Ovary (tissue), 9 donors: ENCODE measurements around the gene PLCB3. TPM values are rescaled to one million over a fixed set of nuclear protein-coding genes. Genes with fewer than 3 reads are reported as not detected.

ENCODE experiments used
- DNase-seq, 5 donors: peaks; one replicate each; pipeline ENCODE4 v3.0.0-alpha.2; 2019 to 2020
- H3K27ac ChIP-seq, 2 donors: fragments of 200-600 bp; one replicate each; pipeline versions ENCODE4 v1.5.1 to v1.8.0; 2019 to 2022
- H3K27me3 ChIP-seq: fragments of 200-600 bp; one replicate; pipeline ENCODE4 v1.8.0; 2022
- H3K36me3 ChIP-seq: fragments of 200-600 bp; sonication (generic); one replicate; pipeline ENCODE4 v1.5.1; 2019
- H3K4me1 ChIP-seq: one replicate; pipeline ENCODE4 v1.8.1; 2013; ENCODE audit warnings: mild to moderate bottlenecking, moderate library complexity; ENCODE audit not compliant: insufficient read depth
- H3K4me3 ChIP-seq: fragments of 200-600 bp; sonication (generic); one replicate; pipeline ENCODE4 v1.5.1; 2017
- H3K9me3 ChIP-seq, 2 donors: fragments of 200-600 bp in 1 of 2; sonication (generic) in 1 of 2; one replicate each; pipeline versions ENCODE4 v1.5.1 to v1.8.1; 2013 to 2019; ENCODE audit warnings: mild to moderate bottlenecking in 1 of 2, moderate library complexity in 1 of 2
- EP300 ChIP-seq: sonication (generic); formaldehyde crosslinking; IDR thresholded peaks from one replicate; pipeline ENCODE4 v1.6.1; 2017; ENCODE audit warnings: antibody characterized with exemption
- POLR2A ChIP-seq: fragments of 450-650 bp; IDR thresholded peaks from one replicate; pipeline ENCODE4 v1.6.1; 2017; ENCODE audit warnings: antibody characterized with exemption, mild to moderate bottlenecking, moderate library complexity
- WGBS, 3 donors: extraction: QIAGEN DNeasy Blood & Tissue Kit in 1 of 3; methylation state at CpG; one replicate each; pipeline versions ENCODE4 v1.1.5 to v1.1.7; 2013 to 2017; 5-methylcytosine and 5-hydroxymethylcytosine counted together
- intact Hi-C, 4 donors: fragments of 100-400 bp; cut with DNase I; formaldehyde crosslinking; loops; one replicate each; pipeline versions ENCODE4 v1.11.0 to v1.15.1; 2022 to 2023
- polyA plus RNA-seq, 2 donors: library from polyadenylated mRNA; stranded (reverse); fragments of 200-250 nt in 1 of 2; fragments of 350-450 nt in 1 of 2; fragmentation: Illumina TruSeq in 1 of 2; extraction: RNeasy Lipid Tissue Mini Kit (QIAGEN cat#74804) in 1 of 2; gene quantifications; one replicate each; pipeline ENCODE4 v1.2.3, GENCODE V29; 2013 to 2014
- total RNA-seq, 7 donors: library from RNA; depleted of rRNA in 2 of 7; stranded (reverse); fragments of >200 nt in 2 of 7; fragmentation: NEBNext Ultra II Directional in 3 of 7; extraction: Animal tissue kit (Norgen Biotek cat#: 25700) in 3 of 7; gene quantifications; one replicate each; pipeline versions ENCODE4 v1.1.0 to v1.2.4, GENCODE V29; 2016 to 2023
- TF ChIP-seq, protein P1 (sequence below), 3 donors: fragments of 450-650 bp in 2 of 3; fragments of 200-600 bp in 1 of 3; IDR thresholded peaks; one replicate each; pipeline versions ENCODE4 v1.5.1 to v1.8.0; 2016 to 2022; ENCODE audit warnings: antibody characterized with exemption in 3 of 3, mild to moderate bottlenecking in 1 of 3
- donor health status: DM: no; HTN: no; CAD: no; lungs with moderate emphysema.
- donor health status: DM: no; HTN: no; CAD: no.
- donor health status: Bipolar disorder and iron deficiency.
- donor health status: DM: yes; HTN: yes; CAD: no.
- donor health status: DM: no; HTN: no; CAD: no.
- donor health status: DM: yes; HTN: yes; CAD: no.

Gene PLCB3
- total and polyA plus RNA-seq, 9 donors: 5.3 to 44.8 (median 29.1) TPM

GRCh38 chr11:64290352-64291261 lies 39.3 kb downstream of the PLCB3 start:
- Histone ChIP-seq H3K9me3 (no peaks in the 10 kb centered on the region), H3K4me1 (peaks cover 7% of the 10 kb centered on the region), H3K36me3 (no peaks in the 10 kb centered on the region), H3K27ac (no peak overlapping the region), H3K27me3 (no peaks in the 10 kb centered on the region), H3K4me3 (no peak overlapping the region)
- no peak for TF ChIP-seq EP300
- TF ChIP-seq, protein P1, sequence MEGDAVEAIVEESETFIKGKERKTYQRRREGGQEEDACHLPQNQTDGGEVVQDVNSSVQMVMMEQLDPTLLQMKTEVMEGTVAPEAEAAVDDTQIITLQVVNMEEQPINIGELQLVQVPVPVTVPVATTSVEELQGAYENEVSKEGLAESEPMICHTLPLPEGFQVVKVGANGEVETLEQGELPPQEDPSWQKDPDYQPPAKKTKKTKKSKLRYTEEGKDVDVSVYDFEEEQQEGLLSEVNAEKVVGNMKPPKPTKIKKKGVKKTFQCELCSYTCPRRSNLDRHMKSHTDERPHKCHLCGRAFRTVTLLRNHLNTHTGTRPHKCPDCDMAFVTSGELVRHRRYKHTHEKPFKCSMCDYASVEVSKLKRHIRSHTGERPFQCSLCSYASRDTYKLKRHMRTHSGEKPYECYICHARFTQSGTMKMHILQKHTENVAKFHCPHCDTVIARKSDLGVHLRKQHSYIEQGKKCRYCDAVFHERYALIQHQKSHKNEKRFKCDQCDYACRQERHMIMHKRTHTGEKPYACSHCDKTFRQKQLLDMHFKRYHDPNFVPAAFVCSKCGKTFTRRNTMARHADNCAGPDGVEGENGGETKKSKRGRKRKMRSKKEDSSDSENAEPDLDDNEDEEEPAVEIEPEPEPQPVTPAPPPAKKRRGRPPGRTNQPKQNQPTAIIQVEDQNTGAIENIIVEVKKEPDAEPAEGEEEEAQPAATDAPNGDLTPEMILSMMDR (IDR thresholded peaks at IDR 0.05): no peak
- peak in 1 of 5 donors; percentile 18 for DNase-seq
- intact Hi-C loops: loop anchor here in 1 of 4 donors (10.0 kb wide), 1 partner anchor 286 kb away; no protein-coding TSS in a partner anchor
- 47 to 52% (median 50%) methylated on average over 10 of the region's 10 CpGs for WGBS, 3 donors

DNA sequence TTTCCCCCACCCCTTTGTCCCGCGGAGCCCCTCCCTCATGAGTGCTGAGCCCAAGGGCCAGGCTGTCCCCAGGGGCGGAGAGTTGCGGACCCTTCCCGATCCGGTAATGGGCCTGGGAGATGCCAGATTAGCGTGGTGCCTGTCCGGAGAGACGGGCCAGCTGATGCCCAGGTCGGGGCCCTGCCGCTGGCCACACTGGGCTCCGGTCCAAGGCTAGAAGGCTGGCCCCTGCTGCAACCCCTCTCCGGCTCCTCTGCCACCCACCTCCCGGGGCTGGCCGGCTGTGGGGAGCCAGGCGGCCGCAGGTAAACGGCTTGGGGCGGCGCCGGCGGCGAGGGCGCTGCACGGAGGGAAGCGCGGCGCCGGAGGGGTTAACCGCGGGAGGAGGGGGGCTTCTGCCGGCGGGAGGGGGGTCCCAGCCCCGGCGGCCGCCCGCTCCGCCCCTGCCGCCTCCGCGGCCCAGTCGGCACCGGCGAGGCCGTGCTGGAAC lies 40.0 kb downstream of the PLCB3 start, which contains the start of gene KCNK4:
TSS of gene KCNK4 (plus strand) at position 41 of the 490 bp plus-strand sequence. CDS start 1,717 bp downstream, outside the sequence.
- TF ChIP-seq EP300: no peak
- TF ChIP-seq, protein P1 (IDR thresholded peaks at IDR 0.05): no peak
- TF ChIP-seq POLR2A: no peak
- peak in 1 of 5 donors; percentile 15 for DNase-seq
- no peaks in the 10 kb centered on the region for H3K9me3 ChIP-seq
- 2% methylated on average over 36 to 45 of the region's 45 CpGs for WGBS, 3 donors
- intact Hi-C loops: loop anchor here in 1 of 4 donors (10.0 kb wide), 1 partner anchor 287 kb away; no protein-coding TSS in a partner anchor
- peaks cover 7% of the 10 kb centered on the region for H3K4me1 ChIP-seq
- H3K27ac ChIP-seq: no peak within 1 kb of the TSS
- no peaks in the 10 kb centered on the region for H3K36me3 ChIP-seq
- peaks cover 2% of the 10 kb centered on the region for H3K27me3 ChIP-seq
- H3K4me3 ChIP-seq: no peak within 1 kb of the TSS

- Histone ChIP-seq H3K27me3 (peaks cover 2% of the 10 kb centered on the region), H3K9me3 (no peaks in the 10 kb centered on the region)
These were observed 40.6 kb downstream of the PLCB3 start for GRCh38 chr11:64291752-64292459.

More at GRCh38 chr11:64291752-64292459, 40.6 kb downstream of the PLCB3 start:
- H3K27ac ChIP-seq: no peak overlapping the region
- no peak for DNase-seq
- TF ChIP-seq, protein P1 (IDR thresholded peaks at IDR 0.05): no peak
- TF ChIP-seq POLR2A (no peak), EP300 (no peak)
- peaks cover 6% of the 10 kb centered on the region for H3K4me1 ChIP-seq
- H3K36me3 ChIP-seq: no peaks in the 10 kb centered on the region
- H3K4me3 ChIP-seq: no peak overlapping the region
- intact Hi-C loops: loop anchor here in 1 of 4 donors (10.0 kb wide), 1 partner anchor 287 kb away; no protein-coding TSS in a partner anchor
- WGBS, 3 donors: 0 to 1% (median 0%) methylated on average over 42 to 95 of the region's 96 CpGs
